Parathyroid adenoma (tissue), 2 donors: ENCODE results near the gene ABCF3.
"Not testable (repeated sequence)": the region's sequence is repeated elsewhere in the genome, so short reads cannot be mapped to it uniquely, and the experiment has no call there.

Experiments
- H2AFZ ChIP-seq: fragments of 300-600 bp; sonication (generic); one replicate; pipeline ENCODE4 v1.7.0; 2017; ENCODE audit warnings: antibody characterized with exemption, mild to moderate bottlenecking
- H3K27ac ChIP-seq: fragments of 300-600 bp; sonication (generic); one replicate; pipeline ENCODE4 v1.7.0; 2017
- H3K27me3 ChIP-seq: fragments of 300-600 bp; sonication (generic); one replicate; pipeline ENCODE4 v1.7.0; 2017; ENCODE audit warnings: low read length; ENCODE audit not compliant: control insufficient read depth, insufficient read depth
- H3K36me3 ChIP-seq: fragments of 300-600 bp; sonication (generic); one replicate; pipeline ENCODE4 v1.7.0; 2017; ENCODE audit warnings: low read length; ENCODE audit not compliant: control insufficient read depth, insufficient read depth
- H3K4me1 ChIP-seq: fragments of 300-600 bp; sonication (generic); one replicate; pipeline ENCODE4 v1.7.0; 2017; ENCODE audit warnings: control low read depth
- H3K4me2 ChIP-seq: fragments of 300-600 bp; sonication (generic); one replicate; pipeline ENCODE4 v1.7.0; 2017; ENCODE audit warnings: low read length
- H3K4me3 ChIP-seq: fragments of 300-600 bp; sonication (generic); one replicate; pipeline ENCODE4 v1.7.0; 2017; ENCODE audit warnings: low read depth, low read length
- H3K79me2 ChIP-seq: fragments of 300-600 bp; sonication (generic); one replicate; pipeline ENCODE4 v1.7.0; 2017; ENCODE audit warnings: control low read depth
- H3K9ac ChIP-seq: fragments of 300-600 bp; sonication (generic); one replicate; pipeline ENCODE4 v1.7.0; 2017; ENCODE audit warnings: mild to moderate bottlenecking
- H3K9me3 ChIP-seq: fragments of 300-600 bp; sonication (generic); one replicate; pipeline ENCODE4 v1.7.0; 2017; ENCODE audit warnings: low read length; ENCODE audit not compliant: control insufficient read depth
- CTCF ChIP-seq: fragments of 300-600 bp; sonication (generic); IDR thresholded peaks from one replicate; pipeline ENCODE4 v1.7.0; 2017; ENCODE audit warnings: antibody characterized with exemption, mild to moderate bottlenecking
- donor health status: primary hyperparathyroidism.

ABCF3 gene

GRCh38 chr3:184158404-184158803 is 27.6 kb upstream of the ABCF3 start:
- no peak overlapping the region for H3K4me3 ChIP-seq
- H3K9me3 ChIP-seq, result no peaks in the 10 kb centered on the region
- no peak overlapping the region for H3K27ac ChIP-seq
- H3K36me3 ChIP-seq, result no peaks in the 10 kb centered on the region
- no peak overlapping the region for H3K9ac ChIP-seq
- no peaks in the 10 kb centered on the region for H3K27me3 ChIP-seq
- no peak overlapping the region for H2AFZ ChIP-seq
- peaks cover 63% of the 10 kb centered on the region for H3K79me2 ChIP-seq
- no peak overlapping the region for H3K4me2 ChIP-seq
- no peak for TF ChIP-seq CTCF
- peaks cover 18% of the 10 kb centered on the region for H3K4me1 ChIP-seq

- Histone ChIP-seq H3K27me3 (no peaks in the 10 kb centered on the region), H3K9me3 (no peaks in the 10 kb centered on the region), H3K4me2 (no peak overlapping the region), H3K4me1 (peaks cover 18% of the 10 kb centered on the region), H3K36me3 (no peaks in the 10 kb centered on the region), H3K9ac (no peak overlapping the region), H2AFZ (no peak overlapping the region), H3K27ac (no peak overlapping the region), H3K79me2 (peaks cover 81% of the 10 kb centered on the region), H3K4me3 (no peak overlapping the region)
- no peak for TF ChIP-seq CTCF
Observed at GRCh38 chr3:184160456-184160855, 25.5 kb upstream of the ABCF3 start.

- not testable (repeated sequence) for H3K4me2 ChIP-seq, H3K27me3 ChIP-seq, H3K27ac ChIP-seq, H3K36me3 ChIP-seq, H3K9ac ChIP-seq, H3K9me3 ChIP-seq, H3K4me3 ChIP-seq, H2AFZ ChIP-seq
- peaks cover 10% of the 10 kb centered on the region for H3K4me1 ChIP-seq
- peaks cover 78% of the 10 kb centered on the region for H3K79me2 ChIP-seq
Observed at GRCh38 chr3:184162571-184163070, 23.4 kb upstream of the ABCF3 start.

- Histone ChIP-seq H3K4me3 (no peak overlapping the region), H3K9me3 (no peaks in the 10 kb centered on the region), H2AFZ (no peak overlapping the region), H3K79me2 (peaks cover 57% of the 10 kb centered on the region), H3K4me2 (no peak overlapping the region), H3K36me3 (no peaks in the 10 kb centered on the region), H3K9ac (no peak overlapping the region), H3K27me3 (no peaks in the 10 kb centered on the region), H3K4me1 (peaks cover 7% of the 10 kb centered on the region), H3K27ac (no peak overlapping the region)
- no peak for TF ChIP-seq CTCF
Observed at GRCh38 chr3:184164648-184165330, 21.2 kb upstream of the ABCF3 start.

DNA sequence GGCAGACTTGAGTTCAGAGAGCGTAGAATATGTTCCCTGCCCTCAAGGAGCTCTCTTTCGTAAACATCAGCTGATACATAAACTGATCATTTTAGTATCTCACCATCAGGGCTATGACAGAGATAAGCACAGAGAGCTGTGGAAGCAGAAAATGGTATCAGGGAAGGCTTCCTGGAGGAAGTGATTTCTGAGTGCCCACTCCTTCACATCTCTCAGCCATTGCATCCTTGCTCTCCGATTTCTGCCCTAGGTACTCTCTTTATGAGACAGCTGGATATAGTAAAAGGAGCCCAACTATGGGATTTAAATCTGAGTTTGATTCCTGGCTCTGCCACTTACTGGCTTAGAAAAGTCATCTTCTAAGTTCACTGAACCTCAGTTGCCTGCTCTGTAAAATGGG is 20.5 kb upstream of the ABCF3 start:
- H3K79me2 ChIP-seq, result peaks cover 50% of the 10 kb centered on the region
- H3K9ac ChIP-seq, result no peak overlapping the region
- no peaks in the 10 kb centered on the region for H3K27me3 ChIP-seq
- no peak overlapping the region for H3K27ac ChIP-seq
- TF ChIP-seq CTCF, result no peak
- peaks cover 4% of the 10 kb centered on the region for H3K4me1 ChIP-seq
- no peaks in the 10 kb centered on the region for H3K9me3 ChIP-seq
- H3K36me3 ChIP-seq, result no peaks in the 10 kb centered on the region
- H2AFZ ChIP-seq, result no peak overlapping the region
- no peak overlapping the region for H3K4me3 ChIP-seq
- no peak overlapping the region for H3K4me2 ChIP-seq
